GM12878 (cell line): Measurements from ENCODE around the gene GADD45A. TPM values are rescaled to one million over a fixed set of nuclear protein-coding genes. Genes with fewer than 3 reads are reported as not detected.

Experiments used
- BRCA1 ChIP-seq: IDR thresholded peaks from 2 replicates; pipeline ENCODE4 v1.6.1; 2011; ENCODE audit warnings: low read depth, low read length, improper control_type of control experiment
- CBFB ChIP-seq: IDR thresholded peaks from 2 replicates; pipeline ENCODE4 v1.6.1; 2016; ENCODE audit warnings: antibody characterized with exemption, low read depth
- FOS ChIP-seq: IDR thresholded peaks from 3 replicates; pipeline ENCODE4 v1.6.1; 2011; ENCODE audit warnings: borderline replicate concordance; ENCODE audit not compliant: insufficient read length; ENCODE audit errors: extremely low read depth
- KAT2A ChIP-seq: conservative IDR thresholded peaks from 2 replicates; pipeline ENCODE4 v1.6.1; 2011; ENCODE audit warnings: low read depth, low read length; ENCODE audit not compliant: control insufficient read depth
- MEF2B ChIP-seq: fragments of 450-650 bp; IDR thresholded peaks from 2 replicates; pipeline ENCODE4 v1.6.1; 2018; ENCODE audit warnings: mild to moderate bottlenecking, moderate library complexity; ENCODE audit not compliant: partially characterized antibody, poor library complexity, severe bottlenecking
- MYC ChIP-seq: IDR thresholded peaks from 2 replicates; pipeline ENCODE4 v1.6.1; 2011; ENCODE audit warnings: mild to moderate bottlenecking, low read length, moderate library complexity, inconsistent platforms; ENCODE audit not compliant: insufficient read depth, insufficient replicate concordance, insufficient read length, severe bottlenecking
- NRF1 ChIP-seq: conservative IDR thresholded peaks from 2 replicates; pipeline ENCODE4 v1.6.1; 2011; ENCODE audit warnings: mild to moderate bottlenecking, low read depth, low read length, improper control_type of control experiment
- SIX5 ChIP-seq: IDR thresholded peaks from 2 replicates; pipeline ENCODE4 v1.6.1; 2011; ENCODE audit warnings: mild to moderate bottlenecking, low read depth, low read length, moderate library complexity; ENCODE audit not compliant: severe bottlenecking
- SMAD1 ChIP-seq: fragments of 450-650 bp; IDR thresholded peaks from 2 replicates; pipeline ENCODE4 v1.6.1; 2018; ENCODE audit warnings: mild to moderate bottlenecking, low read depth; ENCODE audit not compliant: partially characterized antibody
- SMAD5 ChIP-seq: IDR thresholded peaks from 2 replicates; pipeline ENCODE4 v1.6.1; 2016; ENCODE audit warnings: antibody characterized with exemption, low read depth
- STAT1 ChIP-seq: fragments of 450-650 bp; conservative IDR thresholded peaks from 2 replicates; pipeline ENCODE4 v1.6.1; 2014; ENCODE audit warnings: antibody characterized with exemption, mild to moderate bottlenecking
- ZNF24 ChIP-seq: fragments of 450-650 bp; IDR thresholded peaks from 2 replicates; pipeline ENCODE4 v1.6.1; 2017; ENCODE audit warnings: antibody characterized with exemption, mild to moderate bottlenecking
- ZSCAN29 ChIP-seq: fragments of 450-650 bp; IDR thresholded peaks from 2 replicates; pipeline ENCODE4 v1.6.1; 2017; ENCODE audit warnings: mild to moderate bottlenecking, moderate library complexity
- polyA plus RNA-seq, 11 experiments: library from polyadenylated mRNA; depleted of rRNA in 4 of 11; unstranded in 6 of 11; stranded (reverse) in 5 of 11; fragments of >200 nt; fragmentation: Nextera tagmentation in 4 of 11; fragmentation: Illumina TruSeq in 1 of 11; extraction: Ambion mirVana in 4 of 11; extraction: Trizol in 1 of 11; gene quantifications; 1 replicate in 1 of 11; 2 replicates in 10 of 11; pipeline versions ENCODE4 v1.2.1 to v1.2.3, GENCODE V29; 2011 to 2016; ENCODE audit warnings: inconsistent platforms in 2 of 11, missing spikeins in 2 of 11, low read depth in 1 of 11
- total RNA-seq, 4 experiments: library from RNA; depleted of rRNA in 3 of 4; stranded (reverse); fragments of >200 nt in 3 of 4; fragmentation: Illumina TruSeq in 1 of 4; extraction: Trizol in 1 of 4; gene quantifications; 2 replicates each; pipeline versions ENCODE4 v1.2.1 to v1.2.3, GENCODE V29; 2013 to 2021
- TF ChIP-seq, protein P1 (sequence below): fragments of 450-650 bp; IDR thresholded peaks from 2 replicates; pipeline ENCODE4 v1.6.1; 2017; ENCODE audit warnings: mild to moderate bottlenecking, low read depth, inconsistent platforms; ENCODE audit not compliant: poor library complexity, severe bottlenecking
- TF ChIP-seq, protein P2 (sequence below): fragments of 450-650 bp; formaldehyde crosslinking; IDR thresholded peaks from 2 replicates; pipeline ENCODE4 v1.4.0; 2020; ENCODE audit warnings: mild to moderate bottlenecking, moderate library complexity
- TF ChIP-seq, protein P3 (sequence below): fragments of 450-650 bp; IDR thresholded peaks from 2 replicates; pipeline ENCODE4 v1.6.1; 2017; ENCODE audit warnings: mild to moderate bottlenecking
- TF ChIP-seq, protein P4 (sequence below): IDR thresholded peaks from 2 replicates; pipeline ENCODE4 v1.6.1; 2011; ENCODE audit warnings: borderline replicate concordance, low read depth, mild to moderate bottlenecking, moderate library complexity, low read length; ENCODE audit not compliant: insufficient read depth, poor library complexity, severe bottlenecking
- TF ChIP-seq, protein P5 (sequence below): IDR thresholded peaks from 2 replicates; pipeline ENCODE4 v1.6.1; 2011; ENCODE audit warnings: borderline replicate concordance, low read depth, mild to moderate bottlenecking, moderate library complexity, mixed read lengths, low read length; ENCODE audit not compliant: insufficient read depth; ENCODE audit errors: extremely low read length
- TF ChIP-seq, protein P6 (sequence below): IDR thresholded peaks from 2 replicates; pipeline ENCODE4 v1.6.1; 2011; ENCODE audit warnings: low read depth, low read length, improper control_type of control experiment, borderline replicate concordance

GADD45A gene
- total and polyA plus RNA-seq, 10 of the 15 experiments (the other 5 are each of a cell fraction or from before 2014, with no cell fraction given) = 4.7 to 48.9 (median 18.5) TPM

DNA sequence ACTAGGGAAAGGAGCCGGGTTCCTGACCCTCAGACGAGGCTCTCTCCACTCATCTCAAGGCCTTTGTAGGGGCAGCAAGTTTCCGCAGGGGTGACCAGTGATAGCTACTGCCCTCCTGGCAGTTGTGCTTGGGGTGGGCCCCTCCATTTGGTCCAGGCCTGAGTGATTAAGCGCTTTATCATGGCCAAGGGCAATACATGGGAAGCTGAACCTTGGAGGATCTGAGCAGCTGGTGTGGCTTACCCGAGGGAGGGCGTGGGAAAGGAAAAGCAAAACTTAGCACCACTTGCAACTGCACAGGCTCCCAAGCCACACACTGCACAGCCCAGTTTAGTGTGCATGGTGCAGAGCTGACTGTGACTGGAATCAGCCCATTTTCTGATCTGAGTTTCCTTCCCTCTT lies 47.8 kb downstream of the GADD45A start (continued):
- TF ChIP-seq, protein P1, sequence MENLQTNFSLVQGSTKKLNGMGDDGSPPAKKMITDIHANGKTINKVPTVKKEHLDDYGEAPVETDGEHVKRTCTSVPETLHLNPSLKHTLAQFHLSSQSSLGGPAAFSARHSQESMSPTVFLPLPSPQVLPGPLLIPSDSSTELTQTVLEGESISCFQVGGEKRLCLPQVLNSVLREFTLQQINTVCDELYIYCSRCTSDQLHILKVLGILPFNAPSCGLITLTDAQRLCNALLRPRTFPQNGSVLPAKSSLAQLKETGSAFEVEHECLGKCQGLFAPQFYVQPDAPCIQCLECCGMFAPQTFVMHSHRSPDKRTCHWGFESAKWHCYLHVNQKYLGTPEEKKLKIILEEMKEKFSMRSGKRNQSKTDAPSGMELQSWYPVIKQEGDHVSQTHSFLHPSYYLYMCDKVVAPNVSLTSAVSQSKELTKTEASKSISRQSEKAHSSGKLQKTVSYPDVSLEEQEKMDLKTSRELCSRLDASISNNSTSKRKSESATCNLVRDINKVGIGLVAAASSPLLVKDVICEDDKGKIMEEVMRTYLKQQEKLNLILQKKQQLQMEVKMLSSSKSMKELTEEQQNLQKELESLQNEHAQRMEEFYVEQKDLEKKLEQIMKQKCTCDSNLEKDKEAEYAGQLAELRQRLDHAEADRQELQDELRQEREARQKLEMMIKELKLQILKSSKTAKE = no peak
- TF ChIP-seq MYC (no peak), CBFB (no peak), NRF1 (no peak), SIX5 (no peak), FOS (no peak), ZNF24 (no peak), STAT1 (no peak), SMAD5 (no peak), ZSCAN29 (no peak), KAT2A (no peak), SMAD1 (no peak), BRCA1 (no peak), MEF2B (peak; percentile 88)
- TF ChIP-seq, protein P2, sequence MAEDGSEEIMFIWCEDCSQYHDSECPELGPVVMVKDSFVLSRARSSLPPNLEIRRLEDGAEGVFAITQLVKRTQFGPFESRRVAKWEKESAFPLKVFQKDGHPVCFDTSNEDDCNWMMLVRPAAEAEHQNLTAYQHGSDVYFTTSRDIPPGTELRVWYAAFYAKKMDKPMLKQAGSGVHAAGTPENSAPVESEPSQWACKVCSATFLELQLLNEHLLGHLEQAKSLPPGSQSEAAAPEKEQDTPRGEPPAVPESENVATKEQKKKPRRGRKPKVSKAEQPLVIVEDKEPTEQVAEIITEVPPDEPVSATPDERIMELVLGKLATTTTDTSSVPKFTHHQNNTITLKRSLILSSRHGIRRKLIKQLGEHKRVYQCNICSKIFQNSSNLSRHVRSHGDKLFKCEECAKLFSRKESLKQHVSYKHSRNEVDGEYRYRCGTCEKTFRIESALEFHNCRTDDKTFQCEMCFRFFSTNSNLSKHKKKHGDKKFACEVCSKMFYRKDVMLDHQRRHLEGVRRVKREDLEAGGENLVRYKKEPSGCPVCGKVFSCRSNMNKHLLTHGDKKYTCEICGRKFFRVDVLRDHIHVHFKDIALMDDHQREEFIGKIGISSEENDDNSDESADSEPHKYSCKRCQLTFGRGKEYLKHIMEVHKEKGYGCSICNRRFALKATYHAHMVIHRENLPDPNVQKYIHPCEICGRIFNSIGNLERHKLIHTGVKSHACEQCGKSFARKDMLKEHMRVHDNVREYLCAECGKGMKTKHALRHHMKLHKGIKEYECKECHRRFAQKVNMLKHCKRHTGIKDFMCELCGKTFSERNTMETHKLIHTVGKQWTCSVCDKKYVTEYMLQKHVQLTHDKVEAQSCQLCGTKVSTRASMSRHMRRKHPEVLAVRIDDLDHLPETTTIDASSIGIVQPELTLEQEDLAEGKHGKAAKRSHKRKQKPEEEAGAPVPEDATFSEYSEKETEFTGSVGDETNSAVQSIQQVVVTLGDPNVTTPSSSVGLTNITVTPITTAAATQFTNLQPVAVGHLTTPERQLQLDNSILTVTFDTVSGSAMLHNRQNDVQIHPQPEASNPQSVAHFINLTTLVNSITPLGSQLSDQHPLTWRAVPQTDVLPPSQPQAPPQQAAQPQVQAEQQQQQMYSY = no peak
- TF ChIP-seq, protein P3, sequence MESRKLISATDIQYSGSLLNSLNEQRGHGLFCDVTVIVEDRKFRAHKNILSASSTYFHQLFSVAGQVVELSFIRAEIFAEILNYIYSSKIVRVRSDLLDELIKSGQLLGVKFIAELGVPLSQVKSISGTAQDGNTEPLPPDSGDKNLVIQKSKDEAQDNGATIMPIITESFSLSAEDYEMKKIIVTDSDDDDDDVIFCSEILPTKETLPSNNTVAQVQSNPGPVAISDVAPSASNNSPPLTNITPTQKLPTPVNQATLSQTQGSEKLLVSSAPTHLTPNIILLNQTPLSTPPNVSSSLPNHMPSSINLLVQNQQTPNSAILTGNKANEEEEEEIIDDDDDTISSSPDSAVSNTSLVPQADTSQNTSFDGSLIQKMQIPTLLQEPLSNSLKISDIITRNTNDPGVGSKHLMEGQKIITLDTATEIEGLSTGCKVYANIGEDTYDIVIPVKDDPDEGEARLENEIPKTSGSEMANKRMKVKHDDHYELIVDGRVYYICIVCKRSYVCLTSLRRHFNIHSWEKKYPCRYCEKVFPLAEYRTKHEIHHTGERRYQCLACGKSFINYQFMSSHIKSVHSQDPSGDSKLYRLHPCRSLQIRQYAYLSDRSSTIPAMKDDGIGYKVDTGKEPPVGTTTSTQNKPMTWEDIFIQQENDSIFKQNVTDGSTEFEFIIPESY = no peak
- TF ChIP-seq, protein P4, sequence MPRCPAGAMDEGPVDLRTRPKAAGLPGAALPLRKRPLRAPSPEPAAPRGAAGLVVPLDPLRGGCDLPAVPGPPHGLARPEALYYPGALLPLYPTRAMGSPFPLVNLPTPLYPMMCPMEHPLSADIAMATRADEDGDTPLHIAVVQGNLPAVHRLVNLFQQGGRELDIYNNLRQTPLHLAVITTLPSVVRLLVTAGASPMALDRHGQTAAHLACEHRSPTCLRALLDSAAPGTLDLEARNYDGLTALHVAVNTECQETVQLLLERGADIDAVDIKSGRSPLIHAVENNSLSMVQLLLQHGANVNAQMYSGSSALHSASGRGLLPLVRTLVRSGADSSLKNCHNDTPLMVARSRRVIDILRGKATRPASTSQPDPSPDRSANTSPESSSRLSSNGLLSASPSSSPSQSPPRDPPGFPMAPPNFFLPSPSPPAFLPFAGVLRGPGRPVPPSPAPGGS = no peak
- TF ChIP-seq, protein P5, sequence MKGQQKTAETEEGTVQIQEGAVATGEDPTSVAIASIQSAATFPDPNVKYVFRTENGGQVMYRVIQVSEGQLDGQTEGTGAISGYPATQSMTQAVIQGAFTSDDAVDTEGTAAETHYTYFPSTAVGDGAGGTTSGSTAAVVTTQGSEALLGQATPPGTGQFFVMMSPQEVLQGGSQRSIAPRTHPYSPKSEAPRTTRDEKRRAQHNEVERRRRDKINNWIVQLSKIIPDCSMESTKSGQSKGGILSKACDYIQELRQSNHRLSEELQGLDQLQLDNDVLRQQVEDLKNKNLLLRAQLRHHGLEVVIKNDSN = no peak
- TF ChIP-seq, protein P6, sequence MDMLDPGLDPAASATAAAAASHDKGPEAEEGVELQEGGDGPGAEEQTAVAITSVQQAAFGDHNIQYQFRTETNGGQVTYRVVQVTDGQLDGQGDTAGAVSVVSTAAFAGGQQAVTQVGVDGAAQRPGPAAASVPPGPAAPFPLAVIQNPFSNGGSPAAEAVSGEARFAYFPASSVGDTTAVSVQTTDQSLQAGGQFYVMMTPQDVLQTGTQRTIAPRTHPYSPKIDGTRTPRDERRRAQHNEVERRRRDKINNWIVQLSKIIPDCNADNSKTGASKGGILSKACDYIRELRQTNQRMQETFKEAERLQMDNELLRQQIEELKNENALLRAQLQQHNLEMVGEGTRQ = no peak
